ENCODE data around the gene EWSR1.

Gene EWSR1

DNA sequence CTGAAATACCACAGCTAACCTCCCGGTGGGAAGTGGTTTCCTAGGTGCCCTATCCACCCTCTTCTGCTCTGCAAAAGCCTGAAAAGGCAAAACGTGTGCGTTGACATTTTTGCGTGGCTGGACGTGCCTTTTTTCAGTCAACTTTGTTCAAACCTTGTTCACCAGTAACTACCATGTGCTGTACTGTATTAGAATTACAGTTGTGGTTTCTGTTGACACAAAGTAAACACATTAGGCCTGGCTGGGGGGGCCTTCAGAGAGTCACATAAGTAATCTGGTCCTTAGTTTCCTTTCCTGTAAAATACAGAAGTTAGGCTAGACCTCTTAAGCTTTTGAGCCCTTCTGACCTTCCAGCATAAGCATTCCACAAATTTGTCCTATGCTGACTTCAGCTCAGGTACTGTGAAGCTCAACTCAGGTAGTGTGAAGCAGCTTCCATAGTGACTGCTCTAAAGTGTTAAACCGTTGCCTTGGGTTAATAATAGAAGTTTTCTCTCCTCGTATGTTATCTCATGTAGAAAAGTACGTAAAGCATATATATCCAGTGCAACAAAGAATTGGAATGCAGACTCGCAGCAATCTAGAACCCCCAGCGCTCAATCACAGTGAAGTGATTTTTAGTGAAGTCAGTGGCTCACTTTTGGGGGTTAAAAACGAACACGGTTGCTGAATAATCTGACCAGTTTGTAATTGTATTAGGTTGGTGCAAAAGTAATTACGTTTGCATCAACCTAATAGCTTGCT is 1.8 kb downstream of the EWSR1 start:
- DNase-seq (ENCODE audit: low read depth in 2 of 2) = no peak

DNA sequence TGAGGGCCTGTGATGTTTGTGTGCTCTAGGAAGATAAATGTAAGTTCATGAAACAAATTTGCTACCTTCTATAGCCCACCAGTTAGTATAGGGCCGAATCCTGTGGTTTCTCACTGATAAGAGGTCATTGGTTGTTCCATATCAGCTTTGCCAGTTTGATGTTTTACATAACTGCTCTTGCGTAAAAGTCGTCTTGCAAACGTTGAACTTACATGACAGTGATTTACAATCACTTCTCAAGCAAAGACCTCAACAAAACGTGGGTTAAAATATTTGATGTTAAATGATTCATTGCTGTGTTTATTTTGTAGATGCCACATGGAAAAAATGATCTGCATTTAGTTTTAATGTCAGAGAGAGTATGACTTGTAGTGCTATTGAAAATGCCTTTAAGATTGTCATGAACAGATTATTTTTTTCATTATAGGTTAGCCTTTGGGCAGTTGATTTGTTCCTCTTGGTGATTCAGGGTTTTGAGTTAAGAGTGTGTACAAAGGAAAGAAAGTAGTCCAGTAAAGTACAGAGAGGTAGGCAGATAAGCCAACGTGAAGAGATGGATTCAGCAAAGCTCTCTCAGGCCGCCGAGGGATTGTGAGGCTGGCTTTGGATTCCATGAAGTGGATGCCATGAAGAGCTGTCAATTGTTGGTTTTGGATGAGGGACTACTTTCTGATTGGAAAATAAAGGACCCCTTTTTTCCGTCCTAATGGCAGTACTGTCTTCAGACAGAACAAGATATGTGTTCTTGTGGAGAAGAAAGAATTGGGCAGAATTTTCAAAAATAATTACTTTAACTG is 2.6 kb downstream of the EWSR1 start:
- no peak for DNase-seq (ENCODE audit: low read depth in 2 of 2)

GRCh38 chr22:29272624-29273023 is 4.6 kb downstream of the EWSR1 start:
- no peak for DNase-seq (ENCODE audit: low read depth in 2 of 2)

DNA sequence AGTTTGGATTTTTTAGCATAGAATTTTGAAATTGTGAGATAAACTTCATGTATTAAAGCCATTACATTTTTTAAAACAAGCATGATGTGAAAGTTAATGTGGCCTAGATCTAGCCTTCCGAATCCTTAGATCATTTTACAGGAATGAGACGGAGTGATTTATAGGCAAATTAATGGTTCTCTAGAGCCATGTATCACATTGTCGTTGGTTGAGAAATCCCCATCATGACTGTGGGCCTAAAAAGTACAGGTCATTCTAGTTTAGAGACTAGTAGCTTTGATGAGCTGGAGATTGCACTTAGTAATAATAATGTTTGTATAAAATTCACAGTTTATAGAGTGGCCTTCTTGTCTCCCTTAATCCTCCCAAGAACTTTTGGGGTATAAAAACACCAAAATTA is 7.1 kb downstream of the EWSR1 start:
- no peak for DNase-seq (ENCODE audit: low read depth in 2 of 2)

- DNase-seq (ENCODE audit: low read depth in 2 of 2) = no peak
These were observed 7.9 kb downstream of the EWSR1 start for GRCh38 chr22:29275819-29276565.

DNA sequence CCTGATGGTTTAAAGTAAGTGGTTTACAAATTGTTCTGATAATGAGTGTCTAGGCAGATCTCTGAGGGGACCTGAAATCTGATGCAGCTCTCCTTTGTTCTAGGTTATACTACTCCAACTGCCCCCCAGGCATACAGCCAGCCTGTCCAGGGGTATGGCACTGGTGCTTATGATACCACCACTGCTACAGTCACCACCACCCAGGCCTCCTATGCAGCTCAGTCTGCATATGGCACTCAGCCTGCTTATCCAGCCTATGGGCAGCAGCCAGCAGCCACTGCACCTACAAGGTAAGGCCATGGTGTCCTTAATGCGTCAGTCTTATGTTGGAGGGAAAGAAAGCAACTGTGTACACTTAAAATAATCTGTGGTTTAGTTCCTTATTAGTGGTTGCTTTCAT is 9.9 kb downstream of the EWSR1 start:
- DNase-seq (ENCODE audit: low read depth in 2 of 2) = no peak

DNA sequence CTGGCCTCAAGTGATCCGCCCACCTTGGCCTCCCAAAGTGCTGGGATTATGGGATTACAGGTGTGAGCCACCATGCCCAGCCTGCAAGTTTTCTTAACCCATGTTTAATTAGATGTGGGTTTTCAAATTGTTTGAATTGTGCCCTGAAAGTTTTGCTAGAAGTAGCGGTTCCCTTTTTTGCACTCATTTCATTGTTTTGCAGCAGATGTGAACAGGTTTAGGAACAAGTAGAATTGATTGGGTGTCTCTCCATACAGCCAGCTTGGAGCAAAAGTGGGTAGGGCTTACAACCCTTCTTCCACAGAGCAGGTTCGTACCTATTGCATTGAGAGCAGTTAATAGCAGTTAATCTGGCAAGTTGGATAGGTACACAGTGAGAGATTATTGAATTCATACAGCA is 16.1 kb downstream of the EWSR1 start:
- DNase-seq (ENCODE audit: low read depth in 2 of 2) = no peak

GRCh38 chr22:29288837-29289236 is 20.8 kb downstream of the EWSR1 start:
- DNase-seq (ENCODE audit: low read depth in 2 of 2) = no peak

GRCh38 chr22:29290061-29290460 is 22.0 kb downstream of the EWSR1 start:
- no peak for DNase-seq (ENCODE audit: low read depth in 2 of 2)

DNA sequence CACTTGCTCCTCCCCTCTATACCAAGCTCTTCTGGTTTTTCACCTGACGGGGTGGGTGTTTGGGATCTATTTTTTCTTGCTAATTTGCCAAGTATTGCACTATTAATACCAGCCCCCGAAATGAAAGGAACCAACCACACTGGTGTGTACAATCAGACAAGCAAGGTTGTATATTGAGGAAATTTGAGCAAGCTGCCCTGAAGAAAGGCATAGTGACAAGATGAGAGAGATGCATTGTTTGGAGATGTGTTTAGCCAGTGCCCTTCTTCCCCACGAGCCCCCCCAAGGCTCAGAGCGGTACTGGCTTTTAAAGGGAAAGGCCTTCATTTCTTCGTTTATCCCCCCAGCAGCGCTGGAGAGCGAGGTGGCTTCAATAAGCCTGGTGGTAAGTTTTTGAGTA is 23.1 kb downstream of the EWSR1 start:
- DNase-seq (ENCODE audit: low read depth in 2 of 2) = no peak

DNA sequence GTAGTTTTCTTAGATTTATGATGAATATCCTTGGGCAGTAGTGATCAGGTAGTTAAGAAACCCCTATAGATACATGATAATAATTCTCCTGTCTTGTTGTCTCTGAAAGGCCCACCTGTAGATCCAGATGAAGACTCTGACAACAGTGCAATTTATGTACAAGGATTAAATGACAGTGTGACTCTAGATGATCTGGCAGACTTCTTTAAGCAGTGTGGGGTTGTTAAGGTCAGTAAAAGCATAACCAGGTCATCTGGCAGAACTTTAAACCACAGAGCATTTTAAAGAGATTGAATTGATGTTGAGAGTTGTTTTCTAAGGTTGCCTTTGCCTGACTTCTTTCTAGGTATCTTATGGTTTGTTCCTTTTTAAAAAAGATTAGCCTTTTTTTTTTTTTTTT is 24.3 kb downstream of the EWSR1 start:
- DNase-seq (ENCODE audit: low read depth in 2 of 2) = no peak

GRCh38 chr22:29298641-29299040 is 30.6 kb downstream of the EWSR1 start:
- no peak for DNase-seq (ENCODE audit: low read depth in 2 of 2)

GRCh38 chr22:29299136-29299900 is 31.2 kb downstream of the EWSR1 start:
- no peak for DNase-seq (ENCODE audit: low read depth in 2 of 2)

DNA sequence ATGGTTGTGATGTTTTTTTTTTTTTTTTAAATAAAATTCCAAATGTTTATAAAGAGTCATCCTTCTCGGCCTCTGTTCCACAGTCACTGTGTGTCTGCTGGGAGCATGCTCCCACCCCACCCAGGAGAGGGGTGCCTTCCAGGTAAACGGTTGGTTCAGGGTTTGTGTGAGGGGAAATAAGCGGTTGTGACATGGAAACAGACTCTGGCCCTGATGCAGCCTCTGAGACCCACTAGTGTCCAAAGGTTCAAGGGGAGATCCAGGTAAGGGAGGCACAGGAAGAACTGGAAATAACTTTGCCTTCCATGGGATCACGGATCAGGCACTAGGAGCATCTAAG is 32.4 kb downstream of the EWSR1 start:
- no peak for DNase-seq (ENCODE audit: low read depth in 2 of 2)

GRCh38 chr22:29300807-29301601 is 32.9 kb downstream of the EWSR1 start:
- DNase-seq (ENCODE audit: low read depth in 2 of 2) = no peak

- no peak for DNase-seq (ENCODE audit: low read depth in 2 of 2)
These were observed 33.8 kb downstream of the EWSR1 start for GRCh38 chr22:29301716-29302401.

GRCh38 chr22:29302402-29302680 is 34.3 kb downstream of the EWSR1 start:
- no peak for DNase-seq (ENCODE audit: low read depth in 2 of 2)

- no peak for DNase-seq (ENCODE audit: low read depth in 2 of 2)
These were observed 34.8 kb downstream of the EWSR1 start for GRCh38 chr22:29302681-29303465.

- no peak for DNase-seq (ENCODE audit: low read depth in 2 of 2)
These were observed 37.7 kb downstream of the EWSR1 start for GRCh38 chr22:29305836-29306174.

DNA sequence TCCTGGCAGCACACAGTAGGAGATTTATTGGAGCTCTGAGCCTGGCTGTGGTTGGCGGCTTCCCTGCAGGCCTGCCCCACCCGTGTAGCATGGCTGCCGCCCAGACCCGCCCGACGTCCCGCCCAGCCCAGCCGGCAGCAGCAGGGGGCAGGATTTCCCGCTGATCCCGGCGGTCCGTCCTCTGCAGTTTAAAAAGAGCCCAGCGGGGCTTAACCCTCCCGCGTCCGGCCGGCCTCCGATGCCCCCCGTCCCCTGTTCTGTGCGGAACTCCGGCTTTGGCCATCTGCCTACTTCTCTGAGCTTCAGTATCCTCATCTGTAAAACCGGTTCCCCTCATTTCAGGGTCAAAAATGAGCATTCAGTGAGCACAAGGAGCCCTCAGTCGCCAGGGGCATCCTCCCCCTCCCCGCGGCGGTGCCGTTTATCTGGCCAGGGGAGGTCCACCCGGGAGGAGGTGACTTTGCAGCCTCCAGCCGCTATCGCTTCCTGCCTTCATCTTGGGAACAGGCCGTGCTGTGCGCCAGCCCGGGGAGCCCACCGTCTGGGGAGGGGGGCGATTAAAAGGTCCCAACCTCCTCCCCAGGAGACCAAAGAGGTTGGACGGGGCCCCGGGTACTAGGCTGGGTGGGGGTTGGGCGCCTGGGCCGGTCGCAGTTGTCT is 38.2 kb downstream of the EWSR1 start, which contains the start of gene GAS2L1:
GAS2L1 (plus strand) TSS at position 476 of the 660 bp plus-strand sequence. CDS start 1,456 bp downstream, outside the sequence.
- DNase-seq (ENCODE audit: low read depth in 2 of 2) = no peak
